Measurements from ENCODE around the gene LPAR2.

- TF ChIP-seq CTCF (IDR thresholded peaks at IDR 0.05; ENCODE audit: low read length) (no peak), EZH2 (IDR thresholded peaks at IDR 0.05; ENCODE audit: borderline replicate concordance, low read length) (no peak)
These were observed 34.8 kb upstream of the LPAR2 start for GRCh38 chr19:19662871-19663255.

Data from OCI-LY1 (cell line).